WTC11 (cell line): Measurements from ENCODE around the gene TAF8. TPM values are rescaled to one million over a fixed set of nuclear protein-coding genes. Genes with fewer than 3 reads are reported as not detected.

Experiments
- ATAC-seq: fragments of 200-7000 bp; cut with Tn5 transposase; 2 replicates; pipeline ENCODE4 v1.10.0; 2021; ENCODE audit warnings: mild to moderate bottlenecking, moderate library complexity
- CTCF ChIA-PET: fragments of 300-600 bp; sonication (Branson Sonifier 250); formaldehyde crosslinking; loops from one replicate; lab custom pipeline; 2021; ENCODE audit warnings: antibody characterized with exemption; lab: Charles Lee
- POLR2A ChIA-PET: fragments of 350-600 bp; sonication (Branson Sonifier 250); formaldehyde crosslinking; loops from one replicate; lab custom pipeline; 2021; ENCODE audit warnings: antibody characterized with exemption; lab: Charles Lee
- DNase-seq: peaks from one replicate; pipeline ENCODE4 v3.0.0; 2021; ENCODE audit warnings: low spot score
- H3K27ac Mint-ChIP-seq: 2 replicates; pipeline ENCODE4 v1.8.0; 2021; ENCODE audit warnings: mixed read lengths
- H3K27me3 Mint-ChIP-seq: 2 replicates; pipeline ENCODE4 v1.8.0; 2021; ENCODE audit warnings: low read depth, mild to moderate bottlenecking, moderate library complexity, mixed read lengths
- H3K36me3 Mint-ChIP-seq: 2 replicates; pipeline ENCODE4 v1.8.0; 2021; ENCODE audit warnings: mixed read lengths
- H3K4me1 Mint-ChIP-seq: 2 replicates; pipeline ENCODE4 v1.8.0; 2022; ENCODE audit warnings: mixed read lengths
- H3K4me3 Mint-ChIP-seq: 2 replicates; pipeline ENCODE4 v1.8.0; 2021; ENCODE audit warnings: mild to moderate bottlenecking, moderate library complexity, mixed read lengths
- H3K9me3 Mint-ChIP-seq: 2 replicates; pipeline ENCODE4 v1.8.0; 2021; ENCODE audit warnings: mixed read lengths
- CBFB ChIP-seq: sonication (generic); formaldehyde crosslinking; IDR thresholded peaks from 2 replicates; pipeline ENCODE4 v1.8.1; 2022; ENCODE audit warnings: mild to moderate bottlenecking, low read depth, missing genetic modification reagents
- ETV6 ChIP-seq: sonication (generic); formaldehyde crosslinking; IDR thresholded peaks from 2 replicates; pipeline ENCODE4 v1.8.1; 2022; ENCODE audit warnings: mild to moderate bottlenecking, missing genetic modification reagents
- FOXP1 ChIP-seq: sonication (generic); formaldehyde crosslinking; IDR thresholded peaks from 2 replicates; pipeline ENCODE4 v1.8.0; 2022; ENCODE audit warnings: missing genetic modification reagents, mild to moderate bottlenecking, moderate library complexity, borderline replicate concordance
- GABPB1 ChIP-seq: sonication (generic); formaldehyde crosslinking; IDR thresholded peaks from 2 replicates; pipeline ENCODE4 v1.8.1; 2023; ENCODE audit warnings: mild to moderate bottlenecking, missing genetic modification reagents
- OVOL2 ChIP-seq: fragments of 250-450 bp; sonication (Bioruptor Pico); IDR thresholded peaks from 2 replicates; pipeline ENCODE4 v1.9.0; 2021; ENCODE audit warnings: mild to moderate bottlenecking, borderline replicate concordance
- RELA ChIP-seq: sonication (generic); formaldehyde crosslinking; IDR thresholded peaks from 2 replicates; pipeline ENCODE4 v1.8.1; 2022; ENCODE audit warnings: missing genetic modification reagents, mild to moderate bottlenecking, borderline replicate concordance
- RORB ChIP-seq: fragments of 250-450 bp; sonication (Bioruptor Pico); IDR thresholded peaks from 2 replicates; pipeline ENCODE4 v1.9.0; 2021; ENCODE audit warnings: mild to moderate bottlenecking
- SMAD4 ChIP-seq: sonication (generic); formaldehyde crosslinking; IDR thresholded peaks from 2 replicates; pipeline ENCODE4 v1.8.0; 2022; ENCODE audit warnings: mild to moderate bottlenecking, missing genetic modification reagents
- SOX15 ChIP-seq: fragments of 250-450 bp; sonication (Bioruptor Pico); IDR thresholded peaks from 2 replicates; pipeline ENCODE4 v1.9.0; 2021; ENCODE audit warnings: mild to moderate bottlenecking
- SP1 ChIP-seq: sonication (generic); formaldehyde crosslinking; conservative IDR thresholded peaks from 2 replicates; pipeline ENCODE4 v1.8.1; 2022; ENCODE audit warnings: missing genetic modification reagents
- TEAD1 ChIP-seq: sonication (generic); formaldehyde crosslinking; IDR thresholded peaks from 2 replicates; pipeline ENCODE4 v1.8.0; 2022; ENCODE audit warnings: mild to moderate bottlenecking, missing genetic modification reagents
- TEAD4 ChIP-seq: sonication (generic); formaldehyde crosslinking; IDR thresholded peaks from 2 replicates; pipeline ENCODE4 v1.8.0; 2022; ENCODE audit warnings: mild to moderate bottlenecking, missing genetic modification reagents
- TP53 ChIP-seq: sonication (generic); formaldehyde crosslinking; IDR thresholded peaks from 2 replicates; pipeline ENCODE4 v1.8.1; 2023; ENCODE audit warnings: mild to moderate bottlenecking, missing genetic modification reagents
- ZBTB21 ChIP-seq: sonication (generic); formaldehyde crosslinking; IDR thresholded peaks from 2 replicates; pipeline ENCODE4 v1.8.1; 2023; ENCODE audit warnings: mild to moderate bottlenecking, missing genetic modification reagents, borderline replicate concordance
- ZNF263 ChIP-seq: sonication (generic); formaldehyde crosslinking; IDR thresholded peaks from 2 replicates; pipeline ENCODE4 v1.8.1; 2022; ENCODE audit warnings: low read depth, mild to moderate bottlenecking, moderate library complexity, missing genetic modification reagents
- ZNF396 ChIP-seq: fragments of 250-450 bp; sonication (Bioruptor Pico); IDR thresholded peaks from 2 replicates; pipeline ENCODE4 v1.8.0; 2021; ENCODE audit warnings: mild to moderate bottlenecking, moderate library complexity, borderline replicate concordance
- ZNF416 ChIP-seq: fragments of 250-450 bp; sonication (Bioruptor Pico); IDR thresholded peaks from 2 replicates; pipeline ENCODE4 v1.9.0; 2021; ENCODE audit warnings: mild to moderate bottlenecking, inconsistent platforms
- total RNA-seq: library from RNA; stranded (reverse); gene quantifications from 3 replicates; pipeline ENCODE4 v1.2.3, GENCODE V29; 2021
- TF ChIP-seq, protein P1 (sequence below): fragments of 250-450 bp; sonication (Bioruptor Pico); IDR thresholded peaks from 2 replicates; pipeline ENCODE4 v1.9.0; 2021; ENCODE audit warnings: mild to moderate bottlenecking
- TF ChIP-seq, protein P2 (sequence below): fragments of 250-450 bp; sonication (Bioruptor Pico); IDR thresholded peaks from 2 replicates; pipeline ENCODE4 v1.9.0; 2021; ENCODE audit warnings: mild to moderate bottlenecking, borderline replicate concordance
- TF ChIP-seq, protein P3 (sequence below): sonication (generic); formaldehyde crosslinking; IDR thresholded peaks from 2 replicates; pipeline ENCODE4 v1.8.0; 2023; ENCODE audit warnings: missing genetic modification reagents, mild to moderate bottlenecking, borderline replicate concordance
- TF ChIP-seq, protein P4 (sequence below): fragments of 250-450 bp; sonication (Bioruptor Pico); IDR thresholded peaks from 2 replicates; pipeline ENCODE4 v1.8.0; 2021; ENCODE audit warnings: mild to moderate bottlenecking
- TF ChIP-seq, protein P5 (sequence below): fragments of 200-600 bp; IDR thresholded peaks from 2 replicates; pipeline ENCODE4 v1.8.0; 2022; ENCODE audit warnings: antibody characterized with exemption
- TF ChIP-seq, protein P6 (sequence below): fragments of 250-450 bp; sonication (Bioruptor Pico); IDR thresholded peaks from 2 replicates; pipeline ENCODE4 v2.1.2; 2022; ENCODE audit warnings: mild to moderate bottlenecking, moderate library complexity

Gene TAF8
- total RNA-seq, 1 experiment from 2014 or later: 31.0 TPM

DNA sequence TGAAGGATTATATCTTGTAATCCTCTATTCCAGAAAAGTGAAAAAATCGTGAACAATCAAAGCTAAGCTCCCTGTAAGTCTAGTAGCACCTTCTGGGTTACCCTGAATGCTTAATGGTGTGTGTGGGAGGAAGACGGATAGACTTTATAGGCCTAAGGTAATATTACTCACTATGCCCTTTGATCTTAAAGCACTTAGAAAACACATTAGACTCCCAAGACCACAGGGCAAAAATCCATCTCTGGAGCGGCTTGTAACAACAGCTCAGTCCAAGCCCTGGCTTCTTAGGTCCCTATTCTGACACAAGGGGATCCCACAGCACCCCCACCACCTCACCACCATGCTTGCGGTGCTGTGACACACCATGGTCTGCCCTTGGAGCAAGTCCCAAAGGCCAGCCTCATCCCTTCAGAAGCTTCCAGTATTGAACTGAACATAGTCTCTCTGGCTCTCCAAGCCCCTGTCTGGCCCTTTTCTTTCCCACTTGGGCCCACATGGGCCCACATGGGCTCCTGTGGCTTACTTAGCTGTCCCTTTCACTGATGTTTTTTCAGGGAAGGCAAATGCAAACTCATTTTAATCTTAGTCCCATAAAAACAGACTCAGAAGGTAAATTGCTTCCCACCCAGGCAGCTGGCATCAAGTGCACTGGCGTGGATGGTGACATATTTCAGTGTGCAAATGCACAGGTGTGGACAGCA, 63.8 kb downstream of the TAF8 start (continued):
- TF ChIP-seq ZNF416 (CRISPR knock-in tag) (no peak), CBFB (CRISPR knock-in tag) (no peak), ETV6 (CRISPR knock-in tag) (no peak), OVOL2 (CRISPR knock-in tag) (no peak), ZNF396 (CRISPR knock-in tag) (no peak), TEAD4 (CRISPR knock-in tag) (no peak)
- TF ChIP-seq, protein P1, sequence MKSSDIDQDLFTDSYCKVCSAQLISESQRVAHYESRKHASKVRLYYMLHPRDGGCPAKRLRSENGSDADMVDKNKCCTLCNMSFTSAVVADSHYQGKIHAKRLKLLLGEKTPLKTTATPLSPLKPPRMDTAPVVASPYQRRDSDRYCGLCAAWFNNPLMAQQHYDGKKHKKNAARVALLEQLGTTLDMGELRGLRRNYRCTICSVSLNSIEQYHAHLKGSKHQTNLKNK: no peak
- TF ChIP-seq, protein P2, sequence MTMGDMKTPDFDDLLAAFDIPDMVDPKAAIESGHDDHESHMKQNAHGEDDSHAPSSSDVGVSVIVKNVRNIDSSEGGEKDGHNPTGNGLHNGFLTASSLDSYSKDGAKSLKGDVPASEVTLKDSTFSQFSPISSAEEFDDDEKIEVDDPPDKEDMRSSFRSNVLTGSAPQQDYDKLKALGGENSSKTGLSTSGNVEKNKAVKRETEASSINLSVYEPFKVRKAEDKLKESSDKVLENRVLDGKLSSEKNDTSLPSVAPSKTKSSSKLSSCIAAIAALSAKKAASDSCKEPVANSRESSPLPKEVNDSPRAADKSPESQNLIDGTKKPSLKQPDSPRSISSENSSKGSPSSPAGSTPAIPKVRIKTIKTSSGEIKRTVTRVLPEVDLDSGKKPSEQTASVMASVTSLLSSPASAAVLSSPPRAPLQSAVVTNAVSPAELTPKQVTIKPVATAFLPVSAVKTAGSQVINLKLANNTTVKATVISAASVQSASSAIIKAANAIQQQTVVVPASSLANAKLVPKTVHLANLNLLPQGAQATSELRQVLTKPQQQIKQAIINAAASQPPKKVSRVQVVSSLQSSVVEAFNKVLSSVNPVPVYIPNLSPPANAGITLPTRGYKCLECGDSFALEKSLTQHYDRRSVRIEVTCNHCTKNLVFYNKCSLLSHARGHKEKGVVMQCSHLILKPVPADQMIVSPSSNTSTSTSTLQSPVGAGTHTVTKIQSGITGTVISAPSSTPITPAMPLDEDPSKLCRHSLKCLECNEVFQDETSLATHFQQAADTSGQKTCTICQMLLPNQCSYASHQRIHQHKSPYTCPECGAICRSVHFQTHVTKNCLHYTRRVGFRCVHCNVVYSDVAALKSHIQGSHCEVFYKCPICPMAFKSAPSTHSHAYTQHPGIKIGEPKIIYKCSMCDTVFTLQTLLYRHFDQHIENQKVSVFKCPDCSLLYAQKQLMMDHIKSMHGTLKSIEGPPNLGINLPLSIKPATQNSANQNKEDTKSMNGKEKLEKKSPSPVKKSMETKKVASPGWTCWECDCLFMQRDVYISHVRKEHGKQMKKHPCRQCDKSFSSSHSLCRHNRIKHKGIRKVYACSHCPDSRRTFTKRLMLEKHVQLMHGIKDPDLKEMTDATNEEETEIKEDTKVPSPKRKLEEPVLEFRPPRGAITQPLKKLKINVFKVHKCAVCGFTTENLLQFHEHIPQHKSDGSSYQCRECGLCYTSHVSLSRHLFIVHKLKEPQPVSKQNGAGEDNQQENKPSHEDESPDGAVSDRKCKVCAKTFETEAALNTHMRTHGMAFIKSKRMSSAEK (CRISPR knock-in tag): no peak
- TF ChIP-seq, all 79 proteins: peak for 0

DNA sequence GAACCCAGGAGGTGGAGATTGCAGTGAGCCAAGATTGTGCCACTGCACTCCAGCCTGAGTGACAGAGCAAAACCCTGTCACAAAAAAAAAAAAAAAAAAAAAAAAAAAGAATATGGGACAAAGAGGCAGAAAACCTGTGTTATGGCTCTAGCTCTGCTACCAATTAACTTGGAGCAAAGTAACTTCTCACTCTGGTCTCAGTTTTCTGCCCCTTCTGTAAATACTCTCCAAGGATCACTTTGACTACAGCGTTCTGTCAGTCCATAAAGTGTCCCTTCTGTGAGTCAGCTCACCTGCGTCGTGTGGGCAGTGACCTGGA, 67.5 kb downstream of the TAF8 start:
- ATAC-seq (no peak), DNase-seq (no peak)
- Mint-ChIP-seq H3K4me1 (no peaks in the 10 kb centered on the region), H3K4me3 (no peak overlapping the region), H3K36me3 (peaks cover 28% of the 10 kb centered on the region), H3K9me3 (no peaks in the 10 kb centered on the region), H3K27me3 (no peaks in the 10 kb centered on the region), H3K27ac (0 out of 2 replicates have a peak overlapping the region, but pooled peaks have one; percentile 70)
- POLR2A ChIA-PET: no interaction called here
- CTCF ChIA-PET: interaction anchor here (1.0 to 2.0 kb wide), 2 partner anchors 13 to 21 kb away, joined by 3 to 10 read pairs; no protein-coding TSS in a partner anchor
- no peak for TF ChIP-seq RORB (CRISPR knock-in tag)
- TF ChIP-seq SOX15 (CRISPR knock-in tag): no peak
- TF ChIP-seq ZBTB21 (CRISPR knock-in tag): no peak
- TF ChIP-seq, protein P3, sequence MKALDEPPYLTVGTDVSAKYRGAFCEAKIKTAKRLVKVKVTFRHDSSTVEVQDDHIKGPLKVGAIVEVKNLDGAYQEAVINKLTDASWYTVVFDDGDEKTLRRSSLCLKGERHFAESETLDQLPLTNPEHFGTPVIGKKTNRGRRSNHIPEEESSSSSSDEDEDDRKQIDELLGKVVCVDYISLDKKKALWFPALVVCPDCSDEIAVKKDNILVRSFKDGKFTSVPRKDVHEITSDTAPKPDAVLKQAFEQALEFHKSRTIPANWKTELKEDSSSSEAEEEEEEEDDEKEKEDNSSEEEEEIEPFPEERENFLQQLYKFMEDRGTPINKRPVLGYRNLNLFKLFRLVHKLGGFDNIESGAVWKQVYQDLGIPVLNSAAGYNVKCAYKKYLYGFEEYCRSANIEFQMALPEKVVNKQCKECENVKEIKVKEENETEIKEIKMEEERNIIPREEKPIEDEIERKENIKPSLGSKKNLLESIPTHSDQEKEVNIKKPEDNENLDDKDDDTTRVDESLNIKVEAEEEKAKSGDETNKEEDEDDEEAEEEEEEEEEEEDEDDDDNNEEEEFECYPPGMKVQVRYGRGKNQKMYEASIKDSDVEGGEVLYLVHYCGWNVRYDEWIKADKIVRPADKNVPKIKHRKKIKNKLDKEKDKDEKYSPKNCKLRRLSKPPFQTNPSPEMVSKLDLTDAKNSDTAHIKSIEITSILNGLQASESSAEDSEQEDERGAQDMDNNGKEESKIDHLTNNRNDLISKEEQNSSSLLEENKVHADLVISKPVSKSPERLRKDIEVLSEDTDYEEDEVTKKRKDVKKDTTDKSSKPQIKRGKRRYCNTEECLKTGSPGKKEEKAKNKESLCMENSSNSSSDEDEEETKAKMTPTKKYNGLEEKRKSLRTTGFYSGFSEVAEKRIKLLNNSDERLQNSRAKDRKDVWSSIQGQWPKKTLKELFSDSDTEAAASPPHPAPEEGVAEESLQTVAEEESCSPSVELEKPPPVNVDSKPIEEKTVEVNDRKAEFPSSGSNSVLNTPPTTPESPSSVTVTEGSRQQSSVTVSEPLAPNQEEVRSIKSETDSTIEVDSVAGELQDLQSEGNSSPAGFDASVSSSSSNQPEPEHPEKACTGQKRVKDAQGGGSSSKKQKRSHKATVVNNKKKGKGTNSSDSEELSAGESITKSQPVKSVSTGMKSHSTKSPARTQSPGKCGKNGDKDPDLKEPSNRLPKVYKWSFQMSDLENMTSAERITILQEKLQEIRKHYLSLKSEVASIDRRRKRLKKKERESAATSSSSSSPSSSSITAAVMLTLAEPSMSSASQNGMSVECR: no peak
- TF ChIP-seq FOXP1 (CRISPR knock-in tag): no peak
- no peak for TF ChIP-seq RELA (CRISPR knock-in tag)
- no peak for TF ChIP-seq SP1 (CRISPR knock-in tag)
- TF ChIP-seq, protein P4, sequence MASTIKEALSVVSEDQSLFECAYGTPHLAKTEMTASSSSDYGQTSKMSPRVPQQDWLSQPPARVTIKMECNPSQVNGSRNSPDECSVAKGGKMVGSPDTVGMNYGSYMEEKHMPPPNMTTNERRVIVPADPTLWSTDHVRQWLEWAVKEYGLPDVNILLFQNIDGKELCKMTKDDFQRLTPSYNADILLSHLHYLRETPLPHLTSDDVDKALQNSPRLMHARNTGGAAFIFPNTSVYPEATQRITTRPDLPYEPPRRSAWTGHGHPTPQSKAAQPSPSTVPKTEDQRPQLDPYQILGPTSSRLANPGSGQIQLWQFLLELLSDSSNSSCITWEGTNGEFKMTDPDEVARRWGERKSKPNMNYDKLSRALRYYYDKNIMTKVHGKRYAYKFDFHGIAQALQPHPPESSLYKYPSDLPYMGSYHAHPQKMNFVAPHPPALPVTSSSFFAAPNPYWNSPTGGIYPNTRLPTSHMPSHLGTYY (CRISPR knock-in tag): no peak
- no peak for TF ChIP-seq TEAD1
- TF ChIP-seq, protein P5, sequence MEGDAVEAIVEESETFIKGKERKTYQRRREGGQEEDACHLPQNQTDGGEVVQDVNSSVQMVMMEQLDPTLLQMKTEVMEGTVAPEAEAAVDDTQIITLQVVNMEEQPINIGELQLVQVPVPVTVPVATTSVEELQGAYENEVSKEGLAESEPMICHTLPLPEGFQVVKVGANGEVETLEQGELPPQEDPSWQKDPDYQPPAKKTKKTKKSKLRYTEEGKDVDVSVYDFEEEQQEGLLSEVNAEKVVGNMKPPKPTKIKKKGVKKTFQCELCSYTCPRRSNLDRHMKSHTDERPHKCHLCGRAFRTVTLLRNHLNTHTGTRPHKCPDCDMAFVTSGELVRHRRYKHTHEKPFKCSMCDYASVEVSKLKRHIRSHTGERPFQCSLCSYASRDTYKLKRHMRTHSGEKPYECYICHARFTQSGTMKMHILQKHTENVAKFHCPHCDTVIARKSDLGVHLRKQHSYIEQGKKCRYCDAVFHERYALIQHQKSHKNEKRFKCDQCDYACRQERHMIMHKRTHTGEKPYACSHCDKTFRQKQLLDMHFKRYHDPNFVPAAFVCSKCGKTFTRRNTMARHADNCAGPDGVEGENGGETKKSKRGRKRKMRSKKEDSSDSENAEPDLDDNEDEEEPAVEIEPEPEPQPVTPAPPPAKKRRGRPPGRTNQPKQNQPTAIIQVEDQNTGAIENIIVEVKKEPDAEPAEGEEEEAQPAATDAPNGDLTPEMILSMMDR: no peak
- TF ChIP-seq TP53 (CRISPR knock-in tag): no peak
- TF ChIP-seq SMAD4 (CRISPR knock-in tag): no peak
- no peak for TF ChIP-seq GABPB1 (CRISPR knock-in tag)
- TF ChIP-seq, protein P6, sequence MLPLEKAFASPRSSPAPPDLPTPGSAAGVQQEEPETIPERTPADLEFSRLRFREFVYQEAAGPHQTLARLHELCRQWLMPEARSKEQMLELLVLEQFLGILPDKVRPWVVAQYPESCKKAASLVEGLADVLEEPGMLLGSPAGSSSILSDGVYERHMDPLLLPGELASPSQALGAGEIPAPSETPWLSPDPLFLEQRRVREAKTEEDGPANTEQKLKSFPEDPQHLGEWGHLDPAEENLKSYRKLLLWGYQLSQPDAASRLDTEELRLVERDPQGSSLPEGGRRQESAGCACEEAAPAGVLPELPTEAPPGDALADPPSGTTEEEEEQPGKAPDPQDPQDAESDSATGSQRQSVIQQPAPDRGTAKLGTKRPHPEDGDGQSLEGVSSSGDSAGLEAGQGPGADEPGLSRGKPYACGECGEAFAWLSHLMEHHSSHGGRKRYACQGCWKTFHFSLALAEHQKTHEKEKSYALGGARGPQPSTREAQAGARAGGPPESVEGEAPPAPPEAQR (CRISPR knock-in tag): no peak
- TF ChIP-seq ZNF263: no peak
